Cardiac fibroblast (primary cell): ENCODE results near the gene CCN6.
"Not testable (repeated sequence)": the region's sequence is repeated elsewhere in the genome, so short reads cannot be mapped to it uniquely, and the experiment has no call there.

Experiments used
- DNase-seq, 2 donors: peaks; one replicate each; pipeline versions ENCODE4 v3.0.0 to v3.0.0-alpha.2; 2010; ENCODE audit warnings: low read depth in 2 of 2
- H3K4me3 ChIP-seq, 2 donors: replicated peaks in 1 of 2; 1 replicate in 1 of 2; 2 replicates in 1 of 2; pipeline ENCODE4 v1.5.1; 2011; ENCODE audit warnings: low read depth in 2 of 2, low read length in 2 of 2, mild to moderate bottlenecking in 2 of 2, moderate library complexity in 1 of 2
- CTCF ChIP-seq: IDR thresholded peaks from one replicate; pipeline ENCODE4 v1.5.1; 2011; ENCODE audit warnings: low read depth, mild to moderate bottlenecking, low read length, inconsistent platforms

The CCN6 gene

GRCh38 chr6:112085286-112086065 lies 31.6 kb downstream of the CCN6 start:
- no peak overlapping the region for H3K4me3 ChIP-seq
- TF ChIP-seq CTCF, result no peak
- DNase-seq, result peak in 1 of 2 donors; percentile 17

DNA sequence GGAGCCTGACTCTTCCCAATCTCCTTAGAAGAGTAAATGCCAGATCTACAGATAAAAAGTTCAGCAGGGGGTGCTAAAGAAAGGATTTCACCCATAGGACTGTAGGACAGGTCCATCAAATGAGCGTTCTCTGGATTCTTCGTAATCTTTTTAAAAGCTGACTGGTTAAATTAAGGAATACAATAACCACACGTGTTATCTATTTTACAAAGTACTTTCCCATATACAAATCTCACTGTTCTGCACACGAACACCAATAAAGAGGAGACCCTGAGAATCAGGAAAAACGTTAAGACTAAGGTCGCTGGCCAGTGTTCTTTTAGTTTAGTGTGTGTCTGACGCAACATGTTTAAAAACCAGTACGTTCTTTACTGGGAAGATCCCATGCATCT lies 32.8 kb downstream of the CCN6 start:
- peak; percentile 42 to 64 for DNase-seq
- peak; percentile 23 for TF ChIP-seq CTCF
- H3K4me3 ChIP-seq, result peak overlapping the region; percentile 80 to 83

DNA sequence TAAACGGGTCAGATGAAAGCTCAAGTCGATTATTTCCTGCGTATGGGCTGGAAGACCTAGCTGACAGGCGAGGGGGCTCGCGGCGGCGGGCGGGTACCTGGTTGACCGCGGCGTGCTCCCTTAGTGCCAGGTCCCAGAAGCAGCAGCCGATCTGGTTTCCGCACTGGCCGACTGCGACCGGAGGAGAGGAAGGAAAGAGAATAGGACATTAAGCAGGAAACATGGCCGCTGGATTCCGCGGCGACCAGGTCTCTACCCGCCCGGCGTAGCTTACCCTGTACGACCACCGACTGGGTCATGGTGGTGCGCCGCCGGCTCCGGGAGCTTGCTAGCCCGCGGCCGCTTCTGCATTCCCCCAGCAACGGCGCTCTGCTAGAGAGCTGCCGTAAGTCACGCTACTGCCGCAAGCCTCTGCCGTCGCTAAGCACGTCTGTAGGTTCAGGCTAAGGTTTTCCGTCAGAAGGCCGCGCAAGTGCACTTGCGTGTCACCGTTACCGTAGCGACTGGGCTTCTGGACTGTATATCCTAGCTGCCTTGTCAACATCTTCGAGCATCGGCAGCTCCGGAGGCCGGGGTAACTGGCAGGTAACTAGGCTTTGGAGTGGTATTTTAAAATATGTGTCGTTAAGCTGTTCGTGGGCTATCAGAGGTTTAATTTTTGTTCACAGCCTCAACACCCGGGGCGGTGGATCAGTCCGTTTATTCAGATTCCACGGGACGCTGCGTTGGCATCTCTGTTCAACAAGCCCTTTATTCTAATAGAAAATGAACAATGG lies 33.4 kb downstream of the CCN6 start, which contains the start of the genes FAM229B and TUBE1:
TSS of gene FAM229B (plus strand) at position 456 of the 776 bp plus-strand sequence. CDS start 11,693 bp downstream, outside the sequence.
TSS of gene TUBE1 (minus strand) at position 347 of the 776 bp plus-strand sequence. CDS start at position 299, 48 bp downstream.
- TF ChIP-seq CTCF, result peak; percentile 5
- peak within 1 kb of the TSS; percentile 80 to 83 for H3K4me3 ChIP-seq
- DNase-seq, result peak; percentile 98 to 99

- no peak for DNase-seq
- H3K4me3 ChIP-seq, result peak overlapping the region; percentile 80 to 83
- no peak for TF ChIP-seq CTCF
Observed at GRCh38 chr6:112087916-112088315, 34.0 kb downstream of the CCN6 start.

DNA sequence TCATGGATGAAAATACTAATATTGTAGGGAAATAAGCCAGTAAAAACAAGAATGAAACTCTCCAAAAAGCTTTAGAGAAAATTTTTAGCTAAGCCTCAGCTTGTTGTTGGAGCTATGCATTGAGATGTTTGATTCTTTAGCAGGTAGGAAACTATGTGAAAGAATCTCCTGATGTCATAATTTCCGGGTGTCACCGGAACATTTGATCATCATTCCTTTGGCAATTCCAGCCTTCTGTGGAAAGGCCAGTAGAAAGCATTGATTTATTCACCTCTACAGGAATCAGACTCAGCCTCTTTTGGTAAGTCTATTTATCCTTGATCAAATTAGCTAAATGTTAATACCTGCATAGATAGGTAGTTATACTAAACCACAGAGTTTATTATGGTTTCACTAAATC lies 43.0 kb downstream of the CCN6 start:
- no peak overlapping the region for H3K4me3 ChIP-seq
- no peak for TF ChIP-seq CTCF
- DNase-seq, result no peak

GRCh38 chr6:112100561-112100960 lies 46.7 kb downstream of the CCN6 start:
- no peak for DNase-seq
- no peak for TF ChIP-seq CTCF
- no peak overlapping the region for H3K4me3 ChIP-seq

DNA sequence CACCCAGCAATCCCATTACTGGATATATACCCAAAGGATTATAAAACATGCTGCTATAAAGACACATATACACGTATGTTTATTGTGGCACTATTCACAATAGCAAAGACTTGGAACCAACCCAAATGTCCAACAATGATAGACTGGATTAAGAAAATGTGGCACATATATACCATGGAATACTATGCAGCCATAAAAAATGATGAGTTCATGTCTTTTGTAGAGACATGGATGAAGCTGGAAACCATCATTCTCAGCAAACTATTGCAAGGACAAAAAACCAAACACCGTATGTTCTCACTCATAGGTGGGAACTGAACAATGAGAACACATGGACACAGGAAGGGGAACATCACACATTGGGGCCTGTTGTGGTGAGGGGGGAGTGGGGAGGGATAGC lies 52.1 kb downstream of the CCN6 start:
- not testable (repeated sequence) for H3K4me3 ChIP-seq, DNase-seq
